HEK293 (cell line): ENCODE data around the gene THSD7A.

Experiments
- ZNF426 ChIP-seq: fragments of 450-650 bp; formaldehyde crosslinking; IDR thresholded peaks from 2 replicates; pipeline ENCODE4 v1.5.1; 2017; ENCODE audit warnings: missing biosample characterization, missing genetic modification characterization, mild to moderate bottlenecking, inconsistent platforms, moderate library complexity
- TF ChIP-seq, protein P1 (sequence below): fragments of 450-650 bp; formaldehyde crosslinking; IDR thresholded peaks from 2 replicates; pipeline ENCODE4 v1.5.1; 2016; ENCODE audit warnings: missing biosample characterization, missing genetic modification characterization
- TF ChIP-seq, protein P2 (sequence below): fragments of 450-650 bp; formaldehyde crosslinking; optimal IDR thresholded peaks from 2 replicates; pipeline ENCODE3; 2016; ENCODE audit warnings: missing biosample characterization, mild to moderate bottlenecking, missing genetic modification characterization
- TF ChIP-seq, protein P3 (sequence below): fragments of 450-650 bp; formaldehyde crosslinking; IDR thresholded peaks from 2 replicates; pipeline ENCODE4 v1.5.1; 2016; ENCODE audit warnings: missing biosample characterization, missing genetic modification characterization

DNA sequence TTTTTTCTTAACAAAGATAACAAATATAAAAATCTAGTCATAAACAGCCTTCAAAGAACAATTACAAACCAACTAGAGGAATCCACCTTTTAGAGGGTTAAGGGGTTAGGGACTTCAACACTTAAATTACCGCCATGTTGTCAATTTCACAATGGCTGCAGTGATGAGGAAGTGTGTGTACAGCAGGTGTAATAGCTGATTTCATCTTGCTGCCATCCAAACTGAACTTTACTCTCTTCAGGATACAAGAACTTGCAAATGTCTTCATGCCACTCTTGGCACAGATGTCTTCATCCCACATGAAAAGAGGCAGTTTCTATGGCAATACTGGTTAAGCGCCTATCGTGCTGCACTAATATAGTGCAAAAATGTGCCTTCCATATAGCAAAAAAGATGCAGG is 457.4 kb downstream of the THSD7A start:
- TF ChIP-seq, protein P1, sequence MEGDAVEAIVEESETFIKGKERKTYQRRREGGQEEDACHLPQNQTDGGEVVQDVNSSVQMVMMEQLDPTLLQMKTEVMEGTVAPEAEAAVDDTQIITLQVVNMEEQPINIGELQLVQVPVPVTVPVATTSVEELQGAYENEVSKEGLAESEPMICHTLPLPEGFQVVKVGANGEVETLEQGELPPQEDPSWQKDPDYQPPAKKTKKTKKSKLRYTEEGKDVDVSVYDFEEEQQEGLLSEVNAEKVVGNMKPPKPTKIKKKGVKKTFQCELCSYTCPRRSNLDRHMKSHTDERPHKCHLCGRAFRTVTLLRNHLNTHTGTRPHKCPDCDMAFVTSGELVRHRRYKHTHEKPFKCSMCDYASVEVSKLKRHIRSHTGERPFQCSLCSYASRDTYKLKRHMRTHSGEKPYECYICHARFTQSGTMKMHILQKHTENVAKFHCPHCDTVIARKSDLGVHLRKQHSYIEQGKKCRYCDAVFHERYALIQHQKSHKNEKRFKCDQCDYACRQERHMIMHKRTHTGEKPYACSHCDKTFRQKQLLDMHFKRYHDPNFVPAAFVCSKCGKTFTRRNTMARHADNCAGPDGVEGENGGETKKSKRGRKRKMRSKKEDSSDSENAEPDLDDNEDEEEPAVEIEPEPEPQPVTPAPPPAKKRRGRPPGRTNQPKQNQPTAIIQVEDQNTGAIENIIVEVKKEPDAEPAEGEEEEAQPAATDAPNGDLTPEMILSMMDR = no peak
- TF ChIP-seq, protein P2, sequence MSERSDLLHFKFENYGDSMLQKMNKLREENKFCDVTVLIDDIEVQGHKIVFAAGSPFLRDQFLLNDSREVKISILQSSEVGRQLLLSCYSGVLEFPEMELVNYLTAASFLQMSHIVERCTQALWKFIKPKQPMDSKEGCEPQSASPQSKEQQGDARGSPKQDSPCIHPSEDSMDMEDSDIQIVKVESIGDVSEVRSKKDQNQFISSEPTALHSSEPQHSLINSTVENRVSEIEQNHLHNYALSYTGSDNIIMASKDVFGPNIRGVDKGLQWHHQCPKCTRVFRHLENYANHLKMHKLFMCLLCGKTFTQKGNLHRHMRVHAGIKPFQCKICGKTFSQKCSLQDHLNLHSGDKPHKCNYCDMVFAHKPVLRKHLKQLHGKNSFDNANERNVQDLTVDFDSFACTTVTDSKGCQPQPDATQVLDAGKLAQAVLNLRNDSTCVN (tag by site-specific recombination) = no peak
- TF ChIP-seq, protein P3, sequence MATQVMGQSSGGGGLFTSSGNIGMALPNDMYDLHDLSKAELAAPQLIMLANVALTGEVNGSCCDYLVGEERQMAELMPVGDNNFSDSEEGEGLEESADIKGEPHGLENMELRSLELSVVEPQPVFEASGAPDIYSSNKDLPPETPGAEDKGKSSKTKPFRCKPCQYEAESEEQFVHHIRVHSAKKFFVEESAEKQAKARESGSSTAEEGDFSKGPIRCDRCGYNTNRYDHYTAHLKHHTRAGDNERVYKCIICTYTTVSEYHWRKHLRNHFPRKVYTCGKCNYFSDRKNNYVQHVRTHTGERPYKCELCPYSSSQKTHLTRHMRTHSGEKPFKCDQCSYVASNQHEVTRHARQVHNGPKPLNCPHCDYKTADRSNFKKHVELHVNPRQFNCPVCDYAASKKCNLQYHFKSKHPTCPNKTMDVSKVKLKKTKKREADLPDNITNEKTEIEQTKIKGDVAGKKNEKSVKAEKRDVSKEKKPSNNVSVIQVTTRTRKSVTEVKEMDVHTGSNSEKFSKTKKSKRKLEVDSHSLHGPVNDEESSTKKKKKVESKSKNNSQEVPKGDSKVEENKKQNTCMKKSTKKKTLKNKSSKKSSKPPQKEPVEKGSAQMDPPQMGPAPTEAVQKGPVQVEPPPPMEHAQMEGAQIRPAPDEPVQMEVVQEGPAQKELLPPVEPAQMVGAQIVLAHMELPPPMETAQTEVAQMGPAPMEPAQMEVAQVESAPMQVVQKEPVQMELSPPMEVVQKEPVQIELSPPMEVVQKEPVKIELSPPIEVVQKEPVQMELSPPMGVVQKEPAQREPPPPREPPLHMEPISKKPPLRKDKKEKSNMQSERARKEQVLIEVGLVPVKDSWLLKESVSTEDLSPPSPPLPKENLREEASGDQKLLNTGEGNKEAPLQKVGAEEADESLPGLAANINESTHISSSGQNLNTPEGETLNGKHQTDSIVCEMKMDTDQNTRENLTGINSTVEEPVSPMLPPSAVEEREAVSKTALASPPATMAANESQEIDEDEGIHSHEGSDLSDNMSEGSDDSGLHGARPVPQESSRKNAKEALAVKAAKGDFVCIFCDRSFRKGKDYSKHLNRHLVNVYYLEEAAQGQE (tag by site-specific recombination) = no peak
- TF ChIP-seq ZNF426 (tag by site-specific recombination) = no peak
